SK-N-SH (cell line): Measurements from ENCODE around the gene HMG20A. TPM values are rescaled to one million over a fixed set of nuclear protein-coding genes. Genes with fewer than 3 reads are reported as not detected.

ENCODE experiments used
- CTCF ChIA-PET: fragments of 300-600, 350-600 bp; formaldehyde crosslinking; extraction: SDS; loops from one replicate; lab custom pipeline; 2021; lab: Yijun Ruan, JAX
- POLR2A ChIA-PET: fragments of 350-600 bp; sonication (Branson Sonifier 250); formaldehyde crosslinking; extraction: SDS; loops from one replicate; lab custom pipeline; 2020; ENCODE audit warnings: antibody characterized with exemption, inconsistent platforms; lab: Yijun Ruan, JAX
- DNase-seq: peaks from one replicate; pipeline ENCODE4 v3.0.0; 2012
- H2AFZ ChIP-seq: fragments of 200-600 bp; sonication (generic); 2 replicates; pipeline ENCODE4 v1.8.1; 2016; ENCODE audit warnings: antibody characterized with exemption, mild to moderate bottlenecking, low read depth
- H3F3A ChIP-seq: fragments of 200-600 bp; sonication (generic); replicated peaks from 2 replicates; pipeline ENCODE3; 2016; ENCODE audit warnings: antibody characterized with exemption, mild to moderate bottlenecking; ENCODE audit not compliant: insufficient read depth
- H3K27ac ChIP-seq, 2 experiments: fragments of 200-500 bp in 1 of 2; fragments of 200-600 bp in 1 of 2; sonication (Bioruptor generic) in 1 of 2; sonication (generic), shearing (Covaris generic) in 1 of 2; 2 replicates each; pipeline versions ENCODE4 v1.5.1 to v1.6.1; 2014 to 2016; ENCODE audit warnings: low read depth in 2 of 2, inconsistent platforms in 1 of 2, low read length in 1 of 2, mild to moderate bottlenecking in 1 of 2, mixed read lengths in 1 of 2
- H3K27me3 ChIP-seq: fragments of 200-600 bp; sonication (generic), shearing (Covaris generic); 2 replicates; pipeline ENCODE4 v1.6.1; 2016; ENCODE audit warnings: mixed run types; ENCODE audit not compliant: insufficient read depth
- H3K36me3 ChIP-seq, 2 experiments: fragments of 200-500 bp in 1 of 2; fragments of 200-600 bp in 1 of 2; sonication (Bioruptor generic) in 1 of 2; sonication (generic) in 1 of 2; replicated peaks in 1 of 2; 2 replicates each; pipeline versions ENCODE3 to v1.5.1; 2014 to 2016; ENCODE audit warnings: low read length in 1 of 2, mild to moderate bottlenecking in 1 of 2; ENCODE audit not compliant: insufficient read depth in 2 of 2, control insufficient read depth in 1 of 2
- H3K4me1 ChIP-seq, 2 experiments: fragments of 200-500 bp in 1 of 2; fragments of 200-600 bp in 1 of 2; sonication (Bioruptor generic) in 1 of 2; sonication (generic), shearing (Covaris generic) in 1 of 2; 2 replicates each; pipeline versions ENCODE4 v1.5.1 to v1.6.1; 2014 to 2016; ENCODE audit warnings: low read depth in 1 of 2, low read length in 1 of 2, mixed run types in 1 of 2; ENCODE audit not compliant: insufficient read depth in 2 of 2, control insufficient read depth in 1 of 2
- H3K4me2 ChIP-seq: fragments of 200-600 bp; sonication (generic), shearing (Covaris generic); 2 replicates; pipeline ENCODE4 v1.6.1; 2017; ENCODE audit warnings: mixed run types
- H3K4me3 ChIP-seq, 2 experiments: fragments of 200-500 bp in 1 of 2; fragments of 200-600 bp in 1 of 2; sonication (Bioruptor generic) in 1 of 2; sonication (generic), shearing (Covaris generic) in 1 of 2; 2 replicates each; pipeline versions ENCODE4 v1.5.1 to v1.8.1; 2014 to 2016; ENCODE audit warnings: low read depth in 2 of 2, inconsistent platforms in 1 of 2, low read length in 1 of 2, mild to moderate bottlenecking in 1 of 2, mixed read lengths in 1 of 2, moderate library complexity in 1 of 2
- H3K79me2 ChIP-seq: fragments of 200-600 bp; sonication (generic); 2 replicates; pipeline ENCODE4 v1.8.1; 2017; ENCODE audit warnings: mild to moderate bottlenecking; ENCODE audit not compliant: insufficient read depth
- H3K9ac ChIP-seq: fragments of 200-600 bp; sonication (generic); 2 replicates; pipeline ENCODE4 v1.6.1; 2017; ENCODE audit warnings: mixed run types
- H3K9me2 ChIP-seq: fragments of 200-600 bp; sonication (generic); 2 replicates; pipeline ENCODE4 v1.6.1; 2017; ENCODE audit warnings: mixed run types
- H3K9me3 ChIP-seq: fragments of 200-600 bp; sonication (generic); 2 replicates; pipeline ENCODE4 v1.6.1; 2017; ENCODE audit warnings: mixed run types, mild to moderate bottlenecking, moderate library complexity
- H4K20me1 ChIP-seq: fragments of 200-600 bp; sonication (generic); 2 replicates; pipeline ENCODE4 v1.6.1; 2017; ENCODE audit warnings: mild to moderate bottlenecking, mixed run types; ENCODE audit not compliant: insufficient read depth
- CHD2 ChIP-seq: fragments of 150-350 bp; IDR thresholded peaks from 2 replicates; pipeline ENCODE4 v1.6.1; 2018; ENCODE audit warnings: low read length; ENCODE audit not compliant: partially characterized antibody
- CTCF ChIP-seq: fragments of 200-600 bp; sonication (generic); IDR thresholded peaks from 2 replicates; pipeline ENCODE4 v1.6.1; 2017; ENCODE audit warnings: antibody characterized with exemption, mild to moderate bottlenecking, moderate library complexity
- FOSL2 ChIP-seq: IDR thresholded peaks from 2 replicates; pipeline ENCODE4 v1.4.0; 2012; ENCODE audit warnings: low read depth, mild to moderate bottlenecking, moderate library complexity, borderline replicate concordance
- JUND ChIP-seq: IDR thresholded peaks from 2 replicates; pipeline ENCODE4 v1.4.0; 2012
- PBX3 ChIP-seq: IDR thresholded peaks from 2 replicates; pipeline ENCODE4; 2012
- POLR2AphosphoS5 ChIP-seq: IDR thresholded peaks from 2 replicates; pipeline ENCODE4 v1.6.1; 2012; ENCODE audit warnings: low read depth, low read length
- RXRA ChIP-seq: IDR thresholded peaks from 2 replicates; pipeline ENCODE4 v1.4.0; 2012; ENCODE audit warnings: low read depth, mild to moderate bottlenecking, borderline replicate concordance
- SIN3A ChIP-seq: IDR thresholded peaks from 2 replicates; pipeline ENCODE4 v1.6.1; 2012; ENCODE audit warnings: low read depth, mild to moderate bottlenecking, low read length, moderate library complexity, borderline replicate concordance
- TCF12 ChIP-seq: IDR thresholded peaks from 2 replicates; pipeline ENCODE4 v1.4.0; 2012
- TEAD4 ChIP-seq: IDR thresholded peaks from 2 replicates; pipeline ENCODE4 v1.4.0; 2012; ENCODE audit warnings: mild to moderate bottlenecking, borderline replicate concordance; ENCODE audit not compliant: insufficient read depth
- WGBS: methylation state at CpG from one replicate; pipeline ENCODE4 v1.1.6; 2017; ENCODE audit warnings: low lambda C conversion rate; 5-methylcytosine and 5-hydroxymethylcytosine counted together
- polyA plus RNA-seq, 3 experiments: library from polyadenylated mRNA; depleted of rRNA; stranded (reverse); fragments of >200 nt; gene quantifications; 2 replicates each; pipeline ENCODE4 v1.2.3, GENCODE V29; 2012

The HMG20A gene
- polyA plus RNA-seq, 1 of the 3 experiments (the other 2 are of a cell fraction), result 27.7 TPM

DNA sequence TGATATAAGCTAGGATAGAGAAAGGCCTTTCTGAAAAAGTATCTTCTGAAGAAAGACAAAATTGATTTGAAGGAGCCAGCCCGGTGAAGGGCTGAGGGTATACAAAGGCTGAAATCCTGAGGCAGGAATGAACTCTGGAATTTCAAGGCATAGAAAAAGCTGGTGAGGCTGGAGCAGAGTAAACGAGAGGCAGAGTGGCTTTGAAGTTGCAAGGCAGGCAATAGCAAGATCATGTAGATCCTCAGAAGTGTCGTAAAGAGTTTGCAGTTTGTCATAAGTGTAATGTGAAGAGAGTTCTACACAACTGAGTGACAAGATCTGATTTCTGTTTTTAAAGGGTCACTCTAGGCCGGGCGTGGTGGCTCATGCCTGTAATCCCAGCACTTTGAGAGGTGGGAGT, 69.0 kb downstream of the HMG20A start:
- H2AFZ ChIP-seq, result no peak overlapping the region
- WGBS, result 94% methylated on average over 5 of the region's 5 CpGs

DNA sequence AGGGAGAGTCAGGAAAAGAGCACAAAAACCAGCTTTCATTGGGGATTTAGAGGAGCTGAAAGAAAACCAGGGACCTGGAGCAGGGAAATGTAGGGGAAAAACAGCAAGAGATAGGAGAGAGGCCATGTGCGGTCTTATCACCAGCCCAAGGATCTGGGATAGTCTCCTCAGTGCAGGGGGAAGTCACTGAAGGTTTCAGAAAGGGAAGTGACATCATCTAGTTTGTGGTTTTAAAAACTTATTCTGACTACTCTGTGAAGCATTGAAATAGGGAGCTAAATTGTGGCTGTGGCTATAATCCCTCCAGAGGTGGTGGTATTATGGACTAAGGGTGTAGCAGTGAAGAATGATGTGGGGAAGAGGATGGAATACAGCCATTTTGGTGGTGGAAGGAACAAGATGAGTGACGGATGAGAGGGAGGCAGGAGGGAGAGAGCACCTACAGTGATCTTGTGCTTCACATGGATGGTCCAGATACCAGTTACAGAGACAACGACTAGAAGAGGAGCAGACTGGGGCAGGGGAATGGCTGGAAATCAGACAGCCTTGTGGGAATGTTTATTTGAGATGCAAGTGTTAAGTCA, 72.7 kb downstream of the HMG20A start:
- Histone ChIP-seq H4K20me1 (no peaks in the 10 kb centered on the region), H3K9me3 (no peaks in the 10 kb centered on the region), H2AFZ (no peak overlapping the region; the same call in 1 of the 2 replicates), H3F3A (peaks cover 20% of the 10 kb centered on the region), H3K9ac (no peak overlapping the region), H3K9me2 (no peaks in the 10 kb centered on the region), H3K36me3 (peaks cover 0 to 5% of the 10 kb centered on the region in 2 experiments), H3K27me3 (no peaks in the 10 kb centered on the region), H3K4me3 (no peak overlapping the region), H3K4me1 (peaks cover 28 to 32% of the 10 kb centered on the region in 2 experiments), H3K27ac (no peak overlapping the region), H3K79me2 (no peaks in the 10 kb centered on the region), H3K4me2 (no peak overlapping the region)
- TF ChIP-seq FOSL2 (no peak), TEAD4 (no peak)
- no peak for DNase-seq
- POLR2A ChIA-PET, result no interaction called here
- CTCF ChIA-PET, result interaction anchor here (1.1 to 1.7 kb wide), 4 partner anchors 10 to 386 kb away, joined by 3 to 8 read pairs (median 5); no protein-coding TSS in a partner anchor
- WGBS, result 82% methylated on average over 3 of the region's 3 CpGs

More for the DNA sequence above, 69.0 kb downstream of the HMG20A start:
- Histone ChIP-seq H3K9me2 (no peaks in the 10 kb centered on the region), H3K27ac (no peak overlapping the region), H3K9me3 (no peaks in the 10 kb centered on the region), H3K9ac (no peak overlapping the region), H3K4me3 (no peak overlapping the region), H3K36me3 (peaks cover 9 to 16% of the 10 kb centered on the region in 2 experiments), H3K79me2 (no peaks in the 10 kb centered on the region), H3F3A (peaks cover 5% of the 10 kb centered on the region), H3K27me3 (no peaks in the 10 kb centered on the region), H3K4me2 (no peak overlapping the region), H4K20me1 (no peaks in the 10 kb centered on the region), H3K4me1 (peaks cover 0 to 11% of the 10 kb centered on the region in 2 experiments; a peak in 1 of 4 replicates)
- ChIA-PET POLR2A (no interaction called here), CTCF (no interaction called here)
- TF ChIP-seq CTCF (no peak), POLR2AphosphoS5 (no peak), SIN3A (no peak), PBX3 (no peak), CHD2 (no peak), JUND (no peak), TCF12 (no peak), RXRA (no peak)
- DNase-seq, result no peak
